G401 (cell line): Measurements from ENCODE around the gene PAX2. TPM values are rescaled to one million over a fixed set of nuclear protein-coding genes. Genes with fewer than 3 reads are reported as not detected.

Source experiments
- DNase-seq: peaks from one replicate; pipeline ENCODE4 v3.0.0-alpha.2; 2015; ENCODE audit warnings: low spot score
- in situ Hi-C: cut with HindIII; loops from 2 replicates; pipeline ENCODE4 v1.10.0; 2016; ENCODE audit warnings: low sequenced_read_pairs, mixed read lengths
- total RNA-seq: library from RNA; depleted of rRNA; stranded (reverse); fragments of >200 nt; shearing (Covaris generic); gene quantifications from 2 replicates; pipeline ENCODE4 v1.2.3, GENCODE V29; 2014

Gene PAX2
- total RNA-seq, 1 experiment from 2014 or later: 0.20 TPM

DNA sequence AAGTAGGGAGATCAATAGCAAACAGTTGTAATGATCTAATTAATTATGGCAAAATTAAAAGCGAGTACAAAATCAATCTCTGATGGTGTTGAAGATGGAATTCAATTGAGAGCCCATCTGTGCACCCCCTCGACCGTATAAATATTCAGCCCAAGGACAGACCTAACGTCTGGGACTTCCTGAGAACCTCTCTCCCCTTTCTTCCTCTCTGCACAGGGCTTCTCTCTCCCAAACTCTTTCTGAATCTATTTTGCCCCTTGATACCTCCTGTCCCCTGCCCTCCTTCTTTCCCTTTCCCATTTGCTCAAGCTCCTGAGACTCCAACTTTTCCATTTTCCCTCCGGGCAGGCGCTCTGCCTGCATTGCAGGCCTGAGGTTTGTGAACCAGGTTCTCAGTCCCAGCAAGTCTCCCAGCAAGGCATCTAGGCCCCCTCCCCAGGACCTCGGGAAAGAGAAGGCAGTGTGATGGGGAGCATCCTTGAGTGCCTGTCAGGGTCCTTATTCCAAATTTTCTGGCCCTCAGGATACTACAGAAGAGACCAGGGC lies 8.5 kb upstream of the PAX2 start:
- no peak for DNase-seq
- in situ Hi-C loops: no loop called here

DNA sequence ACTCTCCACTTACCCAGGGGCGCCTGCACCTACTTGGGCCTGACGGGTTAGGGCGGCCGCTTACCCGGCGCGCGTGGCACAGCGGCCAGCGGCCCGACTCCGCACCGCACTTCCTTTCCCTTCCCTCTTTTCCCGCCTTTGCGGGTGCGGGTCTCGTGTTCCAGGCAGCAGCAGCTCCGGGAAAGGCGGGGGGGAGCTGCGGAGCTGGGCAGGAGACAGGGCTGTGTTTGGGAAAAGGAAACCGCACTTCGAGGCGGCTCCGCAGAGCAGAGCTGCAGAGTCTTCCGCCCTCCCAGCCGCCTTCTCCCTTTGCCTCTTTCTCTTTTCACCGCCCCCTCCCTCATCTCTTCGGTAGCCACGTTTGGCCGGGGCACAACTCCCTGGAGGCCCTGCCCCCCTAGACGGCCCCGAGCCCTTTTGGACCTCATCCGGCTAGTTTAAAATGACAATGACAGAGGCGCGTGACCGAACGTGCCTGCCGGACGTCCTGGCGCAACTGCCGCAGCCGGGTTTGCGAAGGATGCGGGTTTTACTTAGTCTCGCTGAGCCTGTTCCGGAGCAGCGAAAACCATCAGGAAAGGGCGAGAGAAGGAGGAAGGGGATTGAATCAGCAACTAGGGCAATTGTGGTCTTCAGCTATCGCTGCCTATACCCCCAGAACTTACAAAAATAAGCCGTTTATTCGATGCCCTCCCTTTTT lies 7.9 kb upstream of the PAX2 start:
- in situ Hi-C loops: no loop called here
- no peak for DNase-seq

DNA sequence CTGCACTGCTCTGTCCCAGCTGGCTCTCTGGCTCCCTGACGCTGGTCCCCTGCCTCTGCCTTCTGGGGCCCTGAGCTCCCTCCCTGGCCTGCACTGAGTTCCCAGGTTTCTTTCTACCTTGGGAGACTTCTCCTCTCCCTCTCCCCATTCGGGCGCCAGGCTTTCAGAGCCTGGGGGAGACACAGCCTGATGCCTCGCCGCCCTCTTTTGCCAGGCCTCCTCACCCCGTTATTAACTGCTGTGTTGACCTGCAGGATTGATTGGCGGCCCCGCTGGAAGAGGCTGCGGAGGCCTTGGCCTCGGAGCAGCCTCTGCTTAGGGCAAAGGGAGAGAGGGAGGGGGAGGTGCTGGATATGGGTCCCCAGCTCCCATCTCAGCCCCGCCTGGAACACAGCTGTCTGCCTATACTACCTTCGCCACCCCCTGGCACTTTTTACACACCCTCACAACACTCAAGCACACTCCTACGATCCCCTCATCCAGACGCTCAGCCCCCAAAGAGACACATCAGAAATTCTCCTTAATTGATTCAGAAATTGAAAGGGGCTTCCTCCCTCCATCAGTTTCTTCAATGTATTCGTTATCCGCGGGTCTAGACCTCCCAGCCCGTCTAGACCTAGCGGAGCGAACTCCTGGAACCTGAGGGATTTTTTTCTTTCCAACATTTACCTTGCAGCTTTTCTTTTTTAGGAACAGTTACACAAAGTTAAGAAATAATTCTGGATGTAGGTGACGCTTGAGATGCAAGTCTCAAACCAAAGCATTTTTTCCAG lies 7.1 kb upstream of the PAX2 start:
- DNase-seq: no peak
- in situ Hi-C loops: no loop called here

DNA sequence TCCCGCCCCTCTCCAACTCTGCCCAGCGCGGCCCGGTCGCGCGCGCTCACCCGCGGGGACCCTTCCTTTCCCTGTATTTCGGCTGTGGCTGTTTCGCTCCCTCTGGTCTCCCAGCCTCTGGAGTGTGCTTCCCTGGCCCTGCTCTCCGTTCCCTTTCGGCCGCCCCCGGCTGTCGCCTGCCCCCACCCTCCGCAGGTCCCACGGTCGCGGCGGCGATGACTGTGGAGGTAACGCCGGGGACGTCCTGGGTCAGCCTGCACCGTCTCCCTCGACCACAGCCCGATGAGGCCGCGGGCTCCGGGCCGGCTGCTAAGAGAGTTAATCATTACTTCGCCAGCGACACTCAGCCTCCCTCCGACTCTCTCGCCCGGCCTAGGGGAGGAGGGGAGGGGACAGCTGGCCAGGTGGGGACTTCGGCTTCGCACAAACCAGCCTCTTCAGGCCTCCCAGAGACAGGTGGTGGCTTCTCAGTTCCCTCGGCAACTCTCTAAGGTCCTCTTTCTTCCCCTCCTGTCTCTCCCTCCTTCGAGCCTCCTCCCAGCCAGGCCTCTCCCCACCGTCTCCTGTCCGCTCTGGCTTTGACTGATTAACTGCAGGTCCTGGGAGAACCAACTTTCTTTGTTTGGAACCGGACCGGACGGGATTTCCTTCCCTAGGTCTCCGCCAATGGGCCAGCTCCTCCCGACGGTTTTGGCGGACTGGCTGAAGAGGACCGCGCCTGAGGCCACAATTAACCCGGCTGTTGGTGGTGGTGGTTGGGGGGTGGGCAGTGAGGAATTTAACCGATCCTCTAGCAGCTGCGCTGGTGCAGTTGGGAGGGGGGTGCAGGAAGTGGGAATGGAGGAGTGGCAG lies 5.6 kb upstream of the PAX2 start:
- in situ Hi-C loops: no loop called here

DNA sequence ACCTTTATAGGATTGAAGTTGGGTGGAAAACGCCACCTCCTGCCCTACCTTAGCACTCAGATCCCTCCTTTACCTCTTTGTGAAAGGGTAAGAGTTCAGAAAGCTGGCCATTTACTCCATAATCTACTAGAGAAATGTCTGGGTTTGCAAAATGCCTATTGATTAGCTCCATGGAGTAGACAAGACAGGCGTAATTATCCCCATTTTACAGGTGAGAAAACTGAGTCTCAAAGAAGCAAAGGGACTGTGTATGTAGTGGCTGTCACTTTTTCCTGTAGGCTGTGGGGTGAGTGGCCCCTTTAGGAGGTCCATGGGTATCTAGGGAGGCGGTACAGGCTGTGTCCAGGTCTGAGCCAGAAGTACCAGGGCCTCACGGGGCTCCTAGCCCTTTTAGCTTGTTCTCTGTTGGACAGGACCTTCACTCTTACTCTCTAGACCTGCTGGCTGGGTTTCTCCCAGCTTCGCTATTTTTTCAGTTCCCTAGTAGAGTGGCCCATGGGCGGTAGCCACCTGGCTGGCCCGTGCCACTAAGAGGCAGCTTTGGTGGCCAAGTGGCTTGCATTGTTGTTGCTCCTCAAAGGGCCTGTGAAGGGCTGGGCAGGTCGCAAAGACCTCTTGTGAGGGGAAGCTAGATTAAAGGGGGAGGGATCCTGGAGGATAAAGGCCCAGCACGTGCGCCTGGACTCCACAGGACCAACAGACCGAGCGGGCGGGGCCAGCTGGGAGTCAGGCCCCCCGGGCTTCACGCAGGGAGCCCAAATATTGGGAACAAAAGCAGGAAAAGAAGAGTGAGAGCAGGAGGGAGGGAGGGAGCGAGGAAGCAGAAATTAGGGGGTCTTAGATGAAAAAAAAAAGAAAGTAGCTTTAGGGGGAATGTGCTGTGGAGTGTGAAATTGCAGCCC lies 4.7 kb upstream of the PAX2 start:
- in situ Hi-C loops: no loop called here
- DNase-seq: no peak

More for the DNA sequence above, 5.6 kb upstream of the PAX2 start:
- no peak for DNase-seq

DNA sequence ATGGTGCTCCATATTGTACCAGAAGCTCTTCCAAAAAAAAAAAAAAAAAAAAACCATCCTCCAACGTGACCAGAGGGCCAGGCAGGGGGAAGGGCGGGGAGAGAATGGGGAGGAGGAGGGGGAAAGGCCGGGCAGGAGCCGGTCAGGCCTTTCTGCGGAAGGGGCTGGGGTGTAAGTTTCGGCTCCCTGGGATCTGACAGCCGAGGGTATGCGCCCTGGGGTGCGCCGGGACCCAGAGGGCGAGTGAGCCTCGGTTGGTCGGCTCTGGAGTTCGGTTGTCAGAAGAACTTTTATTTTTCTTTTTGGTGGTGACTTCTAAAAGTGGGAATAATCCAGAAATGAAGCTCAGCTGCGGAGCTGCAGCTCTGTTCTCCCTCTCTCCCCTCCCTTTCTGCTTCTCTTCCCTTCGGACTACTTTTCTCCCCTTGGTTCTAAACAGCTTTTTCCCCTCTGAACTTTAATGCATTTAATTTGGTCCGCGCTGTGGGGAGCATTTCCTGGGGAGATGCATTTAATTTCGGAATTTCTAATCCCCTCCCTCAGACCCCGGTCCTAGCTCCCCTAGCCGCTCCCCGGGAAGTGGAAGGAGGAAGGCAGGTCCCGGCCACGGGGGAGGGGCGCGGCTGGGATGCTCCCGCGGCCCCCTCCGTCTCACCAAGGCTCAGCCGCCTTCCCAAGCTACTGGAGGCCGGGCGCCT lies 3.9 kb upstream of the PAX2 start:
- no peak for DNase-seq
- in situ Hi-C loops: no loop called here

DNA sequence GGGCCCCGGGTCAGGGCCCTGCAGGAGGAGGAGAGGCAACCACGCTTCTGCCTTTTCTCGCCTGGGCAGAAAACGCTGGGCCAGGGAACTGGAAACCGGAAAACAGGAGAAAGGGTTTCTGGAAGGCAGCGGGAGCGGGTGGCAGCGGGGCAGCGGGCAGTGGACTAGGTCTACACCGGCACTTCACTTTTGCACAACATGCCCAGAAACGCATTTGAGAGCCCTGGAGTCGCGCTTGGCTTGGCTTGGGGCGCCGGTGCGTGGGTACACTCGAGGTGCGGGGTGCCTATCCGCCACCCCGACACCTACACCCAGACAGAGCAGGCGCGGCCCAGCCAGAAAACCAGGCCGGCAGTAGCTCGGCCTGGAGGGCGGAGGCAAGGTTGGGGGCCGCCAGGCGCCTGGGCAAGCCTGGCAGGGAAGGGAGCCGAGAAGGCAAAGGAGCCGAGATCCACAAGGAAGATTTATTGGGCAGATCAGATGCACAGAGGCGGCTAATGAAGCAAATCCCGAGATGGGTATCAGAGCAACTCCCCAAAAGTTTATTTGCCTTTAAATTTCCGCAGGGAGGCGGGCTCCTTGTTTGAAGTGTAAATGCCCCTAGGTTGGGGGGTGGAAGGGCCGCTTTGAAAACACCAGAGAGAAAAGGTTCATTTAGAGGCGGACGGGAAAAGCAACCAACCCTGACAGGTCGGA lies 3.2 kb upstream of the PAX2 start:
- DNase-seq: no peak
- in situ Hi-C loops: no loop called here

DNA sequence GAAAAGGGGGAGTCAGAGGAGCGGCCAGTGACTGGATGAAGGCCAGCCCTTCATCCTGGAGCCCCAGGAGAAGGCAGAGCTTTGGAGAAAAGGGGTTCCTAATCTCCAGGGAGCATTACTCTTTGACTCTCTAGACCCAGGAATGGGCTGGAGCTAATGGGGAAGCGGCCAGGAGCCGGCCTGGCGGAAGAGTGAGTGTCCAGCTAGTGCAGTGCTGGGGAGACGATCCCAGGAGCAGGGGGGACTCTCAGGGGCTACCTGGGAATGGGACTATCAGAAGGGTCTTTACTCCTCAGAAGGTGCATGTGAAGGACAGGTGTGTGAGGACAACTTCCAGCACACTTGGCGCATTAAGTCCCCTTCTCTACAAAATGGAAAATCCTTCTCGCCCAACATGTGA lies 2.4 kb upstream of the PAX2 start:
- in situ Hi-C loops: no loop called here

DNA sequence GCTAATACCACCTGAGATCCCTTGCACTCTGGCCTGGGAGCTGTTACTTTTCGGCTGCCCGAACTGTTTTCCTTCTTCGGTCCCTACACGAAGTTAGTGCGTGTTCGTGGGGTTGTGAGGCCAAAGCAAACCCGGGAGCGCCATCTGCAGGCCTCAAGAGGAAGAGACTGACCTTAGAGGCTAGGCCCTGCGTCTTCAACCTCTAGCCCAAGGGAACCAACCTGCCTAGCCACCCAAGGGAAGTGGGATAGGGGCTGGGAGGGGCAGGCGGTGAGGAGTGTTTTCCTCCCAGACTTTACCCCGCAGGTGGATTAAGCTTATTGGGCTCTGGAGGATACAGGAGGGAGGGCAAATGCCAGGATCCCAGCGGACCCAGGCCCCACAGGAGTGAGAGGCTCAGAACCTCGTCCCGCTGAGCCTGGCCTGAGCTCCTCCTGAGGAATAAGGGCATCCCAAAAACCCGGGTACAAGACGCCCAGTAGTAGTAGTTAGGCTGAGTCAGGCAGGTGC lies 1.7 kb upstream of the PAX2 start:
- peak; percentile 67 for DNase-seq
- in situ Hi-C loops: no loop called here

More for the DNA sequence above, 2.4 kb upstream of the PAX2 start:
- DNase-seq: no peak

DNA sequence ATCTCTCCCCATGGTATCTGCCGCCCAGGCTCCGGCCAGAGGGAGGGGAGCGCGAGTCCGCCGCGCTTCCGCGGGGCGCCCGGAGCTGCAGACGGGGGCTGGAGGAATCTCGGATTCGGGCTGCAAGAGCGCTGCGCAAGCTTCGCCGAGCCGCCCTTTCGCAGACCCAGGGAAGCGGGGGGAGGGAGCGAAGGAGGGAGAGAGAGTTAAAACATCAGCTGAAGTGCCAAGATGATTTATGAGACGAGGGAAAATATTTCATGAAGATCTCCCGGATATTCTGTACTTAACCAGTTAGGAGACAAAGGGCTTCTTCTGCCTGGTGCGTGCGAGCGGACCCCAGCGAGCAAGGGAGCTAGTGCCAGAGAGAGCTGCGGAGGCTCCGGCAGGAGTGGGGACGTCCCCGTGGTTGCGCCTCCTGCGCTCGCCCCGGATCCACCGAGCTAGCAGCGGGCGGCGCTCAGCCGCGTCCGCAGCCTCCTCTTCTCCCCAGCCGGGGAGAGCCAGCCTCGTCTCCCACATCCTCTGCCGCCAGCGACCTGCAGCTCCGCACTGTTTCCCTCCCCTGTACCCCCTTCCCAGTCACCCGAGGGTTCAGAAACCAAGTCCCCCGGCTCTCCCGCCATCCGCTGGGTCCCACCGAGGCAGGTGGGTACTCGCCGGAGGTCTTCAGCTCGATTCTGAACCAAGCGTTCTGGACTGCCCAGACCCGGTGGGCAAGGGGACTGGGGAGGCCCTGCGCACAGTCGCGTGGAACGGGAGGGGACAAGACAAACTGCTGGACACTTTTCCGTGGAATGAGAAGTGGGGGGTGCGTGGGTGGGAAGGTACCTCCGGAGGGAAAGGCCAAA lies 1.0 kb upstream of the PAX2 start:
- in situ Hi-C loops: no loop called here
- peak; percentile 33 for DNase-seq

DNA sequence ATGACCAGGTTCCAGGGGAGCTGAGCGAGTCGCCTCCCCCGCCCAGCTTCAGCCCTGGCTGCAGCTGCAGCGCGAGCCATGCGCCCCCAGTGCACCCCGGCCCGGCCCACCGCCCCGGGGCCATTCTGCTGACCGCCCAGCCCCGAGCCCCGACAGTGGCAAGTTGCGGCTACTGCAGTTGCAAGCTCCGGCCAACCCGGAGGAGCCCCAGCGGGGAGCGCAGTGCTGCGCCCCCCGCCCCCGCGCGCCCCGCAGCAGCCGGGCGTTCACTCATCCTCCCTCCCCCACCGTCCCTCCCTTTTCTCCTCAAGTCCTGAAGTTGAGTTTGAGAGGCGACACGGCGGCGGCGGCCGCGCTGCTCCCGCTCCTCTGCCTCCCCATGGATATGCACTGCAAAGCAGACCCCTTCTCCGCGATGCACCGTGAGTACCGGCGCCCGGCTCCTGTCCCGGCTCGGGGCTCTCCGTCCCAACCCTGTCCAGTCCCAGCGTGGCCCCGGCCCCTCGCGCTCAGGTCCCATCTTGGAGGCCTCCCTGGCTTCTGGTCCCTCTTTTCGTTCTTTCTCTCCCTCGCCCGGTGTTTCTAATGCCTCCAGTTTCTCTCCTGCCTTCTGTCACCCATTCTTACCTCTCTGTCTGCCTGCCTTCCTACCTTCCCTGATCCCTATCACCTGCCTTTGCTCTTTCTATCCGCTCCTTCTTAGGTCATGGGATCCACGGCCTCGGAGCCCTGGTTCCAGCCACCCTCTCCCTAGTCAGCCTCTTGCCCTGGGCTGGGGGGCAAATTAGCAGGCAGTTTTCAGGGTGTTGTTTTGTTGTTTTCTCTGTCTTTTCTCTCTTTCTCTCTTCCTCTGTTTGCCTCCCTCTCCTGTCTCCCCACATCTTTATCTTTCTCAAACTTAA lies 751 bp downstream of the PAX2 start:
- DNase-seq: no peak
- in situ Hi-C loops: no loop called here

DNA sequence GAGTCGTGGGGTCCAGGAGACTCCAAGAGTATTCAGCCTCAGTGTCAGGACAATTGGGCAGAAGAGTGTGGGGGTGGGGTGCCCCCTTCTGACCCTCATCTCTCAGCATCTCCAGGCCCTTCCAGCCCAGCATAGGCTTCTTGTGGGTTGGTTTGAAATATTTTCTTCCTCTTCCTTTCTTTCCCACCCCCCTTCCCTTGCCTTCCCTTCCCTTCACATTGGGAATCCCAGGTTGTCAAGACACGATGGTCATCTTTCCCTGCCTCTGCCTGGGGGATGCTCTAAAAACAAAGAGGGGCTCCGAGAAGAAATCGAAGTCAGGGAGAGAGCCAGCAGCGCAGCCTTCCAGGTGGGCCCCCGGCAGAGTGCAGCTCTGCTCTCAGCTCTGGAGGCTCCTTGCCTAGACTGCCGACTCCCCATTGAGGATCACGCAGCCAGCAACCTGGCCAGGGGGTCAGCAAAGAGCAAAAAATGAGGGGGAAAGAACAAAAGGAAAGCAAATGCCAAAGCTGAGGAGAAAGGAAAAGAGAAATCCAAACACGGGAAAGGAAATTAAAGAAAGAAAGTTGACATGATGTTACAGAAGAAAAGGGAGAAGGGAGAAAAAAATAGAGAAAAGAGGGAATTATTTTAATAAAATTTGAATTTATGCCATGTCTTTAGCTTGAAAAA lies 1.5 kb downstream of the PAX2 start:
- in situ Hi-C loops: no loop called here

DNA sequence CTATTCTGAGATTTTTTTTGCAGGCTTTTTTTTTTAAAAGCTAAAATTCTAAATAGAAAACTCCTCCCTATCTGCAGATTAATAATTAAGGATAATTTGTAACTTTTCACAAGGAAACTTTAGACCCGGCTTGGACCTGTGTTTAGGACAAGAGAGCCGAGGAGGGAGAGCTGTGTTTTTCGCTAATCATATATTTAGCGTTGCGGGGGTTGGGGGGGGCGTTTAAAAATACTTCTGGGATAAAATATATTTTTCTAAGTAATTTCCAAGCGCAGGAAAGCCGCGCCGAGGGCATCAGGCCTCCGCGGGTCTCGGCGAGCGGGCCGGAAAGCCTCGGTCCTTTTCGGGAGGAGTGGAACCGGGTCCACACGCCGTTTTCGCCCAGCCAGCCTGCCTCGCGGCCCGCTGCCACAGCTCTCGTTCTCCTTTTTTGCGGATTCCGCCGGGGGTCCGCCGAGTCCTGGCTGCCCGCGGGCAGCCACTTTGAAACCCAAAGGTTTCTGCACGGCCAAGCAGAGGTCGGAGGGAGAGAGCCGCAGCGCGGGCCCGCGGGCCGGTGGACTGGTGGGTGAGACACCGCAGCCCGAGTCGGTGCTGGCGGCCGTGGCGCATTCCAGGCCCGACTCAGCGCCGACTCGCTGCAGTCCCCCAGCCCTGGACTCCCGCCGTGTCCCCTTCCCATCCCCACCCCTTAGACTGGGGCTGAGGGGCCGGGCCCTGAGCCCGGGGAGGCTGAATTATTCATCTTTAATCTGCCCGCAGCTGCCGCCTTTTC lies 2.3 kb downstream of the PAX2 start:
- in situ Hi-C loops: no loop called here
- DNase-seq: no peak

More for the DNA sequence above, 1.5 kb downstream of the PAX2 start:
- no peak for DNase-seq
